Left forelimb (tissue), 1 donor: ENCODE data around the gene HHATL.
A peak's percentile ranks its signal among the peaks of the same experiment; 100 is the strongest.

Experiments
- DNase-seq: peaks from one replicate; pipeline ENCODE4 v3.0.0-alpha.2; 2018; ENCODE audit warnings: low spot score

HHATL gene

GRCh38 chr3:42683875-42684598 lies 18.6 kb downstream of the HHATL start:
- no peak for DNase-seq

- DNase-seq, result no peak
These were observed 20.1 kb downstream of the HHATL start for GRCh38 chr3:42682301-42683070.

- DNase-seq, result no peak
These were observed 21.1 kb downstream of the HHATL start for GRCh38 chr3:42681361-42682038.

GRCh38 chr3:42680806-42681205 lies 21.8 kb downstream of the HHATL start:
- no peak for DNase-seq

- DNase-seq, result no peak
These were observed 22.3 kb downstream of the HHATL start for GRCh38 chr3:42680271-42680670.

- DNase-seq, result no peak
These were observed 24.2 kb downstream of the HHATL start for GRCh38 chr3:42678447-42678846.

- no peak for DNase-seq
These were observed 26.7 kb downstream of the HHATL start for GRCh38 chr3:42675909-42676308.

GRCh38 chr3:42674146-42674545 lies 28.5 kb downstream of the HHATL start:
- no peak for DNase-seq

- DNase-seq, result peak; percentile 40
These were observed 29.5 kb downstream of the HHATL start for GRCh38 chr3:42673082-42673481.

GRCh38 chr3:42672515-42672914 lies 30.1 kb downstream of the HHATL start:
- no peak for DNase-seq

- DNase-seq, result no peak
These were observed 31.9 kb downstream of the HHATL start for GRCh38 chr3:42670670-42671069.

GRCh38 chr3:42670051-42670576 lies 32.5 kb downstream of the HHATL start:
- no peak for DNase-seq

GRCh38 chr3:42668793-42669217 lies 33.8 kb downstream of the HHATL start:
- peak; percentile 37 for DNase-seq

GRCh38 chr3:42668413-42668760 lies 34.2 kb downstream of the HHATL start:
- peak; percentile 57 for DNase-seq

GRCh38 chr3:42667523-42668412 lies 34.8 kb downstream of the HHATL start:
- DNase-seq, result no peak

GRCh38 chr3:42667096-42667522 lies 35.5 kb downstream of the HHATL start:
- no peak for DNase-seq

GRCh38 chr3:42666577-42666998 lies 36.0 kb downstream of the HHATL start:
- no peak for DNase-seq

- DNase-seq, result no peak
These were observed 36.6 kb downstream of the HHATL start for GRCh38 chr3:42666022-42666421.

GRCh38 chr3:42665050-42665878 lies 37.3 kb downstream of the HHATL start:
- no peak for DNase-seq

GRCh38 chr3:42664438-42664803 lies 38.2 kb downstream of the HHATL start:
- no peak for DNase-seq
